ENCODE data around the gene TBX15.

GRCh38 chr1:118982821-118983557, 5.2 kb downstream of the TBX15 start:
- TF ChIP-seq CTCF (IDR thresholded peaks at IDR 0.05; ENCODE audit: low read depth, low read length, poor library complexity, severe bottlenecking) = no peak
- TF ChIP-seq EZH2phosphoT487 (IDR thresholded peaks at IDR 0.05; ENCODE audit: borderline replicate concordance, low read length) = no peak
